HUES48 (cell line): ENCODE results near the gene MAN1C1.

Experiments
- H3K27ac ChIP-seq: one replicate; pipeline ENCODE4 v1.7.0; 2013; ENCODE audit warnings: low read depth, low read length, inconsistent platforms
- H3K27me3 ChIP-seq: 2 replicates; pipeline ENCODE4 v1.6.1; 2013; ENCODE audit warnings: mild to moderate bottlenecking, low read length; ENCODE audit not compliant: control insufficient read depth, insufficient read depth
- H3K36me3 ChIP-seq: 2 replicates; pipeline ENCODE4 v1.6.1; 2013; ENCODE audit warnings: low read length; ENCODE audit not compliant: control insufficient read depth, insufficient read depth
- H3K4me1 ChIP-seq: 2 replicates; pipeline ENCODE4 v1.6.1; 2013; ENCODE audit warnings: mild to moderate bottlenecking, low read length; ENCODE audit not compliant: control insufficient read depth, insufficient read depth
- H3K4me3 ChIP-seq: 2 replicates; pipeline ENCODE4 v1.5.1; 2013; ENCODE audit warnings: mild to moderate bottlenecking, low read depth, low read length
- H3K9ac ChIP-seq: 2 replicates; pipeline ENCODE4 v1.6.1; 2013; ENCODE audit warnings: mild to moderate bottlenecking, low read depth, low read length, moderate library complexity
- H3K9me3 ChIP-seq: 2 replicates; pipeline ENCODE4 v1.6.1; 2013; ENCODE audit warnings: low read length; ENCODE audit not compliant: control insufficient read depth, insufficient read depth

MAN1C1 gene

DNA sequence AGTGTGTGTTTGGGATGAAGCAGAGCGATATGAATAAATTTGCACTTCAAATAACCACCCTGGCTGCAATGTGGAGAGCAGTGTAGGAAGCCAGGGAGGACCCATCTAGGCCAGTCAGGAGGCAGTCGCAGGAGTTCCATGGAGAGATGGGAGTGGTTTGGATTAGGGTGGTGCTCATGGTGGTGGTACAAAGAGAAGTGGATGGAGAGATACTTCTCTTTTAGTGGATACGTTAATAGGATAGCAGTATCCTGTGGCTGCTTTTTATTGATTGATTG is 58.2 kb downstream of the MAN1C1 start:
- H3K27ac ChIP-seq, result no peak overlapping the region
- no peak overlapping the region for H3K9ac ChIP-seq
- no peaks in the 10 kb centered on the region for H3K36me3 ChIP-seq
- peaks cover 6% of the 10 kb centered on the region; the same call in 1 of the 2 replicates for H3K4me1 ChIP-seq
- H3K4me3 ChIP-seq, result no peak overlapping the region
- H3K9me3 ChIP-seq, result no peaks in the 10 kb centered on the region
- no peaks in the 10 kb centered on the region for H3K27me3 ChIP-seq

- Histone ChIP-seq H3K9ac (no peak overlapping the region), H3K27ac (no peak overlapping the region), H3K9me3 (no peaks in the 10 kb centered on the region), H3K36me3 (no peaks in the 10 kb centered on the region), H3K27me3 (no peaks in the 10 kb centered on the region), H3K4me1 (peaks cover 6% of the 10 kb centered on the region; the same call in 1 of the 2 replicates), H3K4me3 (no peak overlapping the region)
Observed at GRCh38 chr1:25675729-25676476, 59.3 kb downstream of the MAN1C1 start.

- no peak overlapping the region for H3K9ac ChIP-seq
- H3K36me3 ChIP-seq, result no peaks in the 10 kb centered on the region
- no peak overlapping the region for H3K4me3 ChIP-seq
- H3K27me3 ChIP-seq, result no peaks in the 10 kb centered on the region
- H3K4me1 ChIP-seq, result peaks cover 6% of the 10 kb centered on the region; the same call in 1 of the 2 replicates
- no peaks in the 10 kb centered on the region for H3K9me3 ChIP-seq
- H3K27ac ChIP-seq, result no peak overlapping the region
Observed at GRCh38 chr1:25676488-25676887, 59.9 kb downstream of the MAN1C1 start.

DNA sequence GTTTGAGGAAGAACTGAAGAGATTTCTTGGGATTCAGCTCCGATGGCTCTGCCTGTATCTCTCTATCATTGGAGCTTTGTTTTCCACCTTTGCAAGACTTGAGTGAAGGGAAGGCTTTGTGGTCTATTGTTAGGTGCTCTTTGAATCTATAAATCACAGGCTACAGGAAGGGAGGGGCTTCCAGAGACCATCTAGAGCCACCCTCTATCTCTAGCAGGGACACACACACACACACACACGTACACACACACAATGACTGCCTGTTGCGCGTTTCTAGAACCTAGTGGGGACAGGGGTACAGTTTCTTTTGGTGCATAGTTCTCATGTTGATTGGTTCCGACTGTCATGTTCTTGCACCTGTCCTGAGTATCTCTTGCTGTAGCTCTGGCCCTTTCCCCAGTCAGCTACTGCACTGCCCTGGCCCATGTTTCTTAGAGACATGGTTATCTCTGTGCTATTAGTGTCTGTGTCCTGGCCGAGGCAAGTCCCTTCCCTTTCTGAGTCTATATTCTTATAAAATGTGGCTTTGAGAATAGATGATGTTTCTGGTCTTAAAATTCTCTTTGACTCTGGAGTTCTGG is 60.7 kb downstream of the MAN1C1 start:
- Histone ChIP-seq H3K9ac (no peak overlapping the region), H3K4me3 (no peak overlapping the region), H3K9me3 (no peaks in the 10 kb centered on the region), H3K27me3 (no peaks in the 10 kb centered on the region), H3K36me3 (no peaks in the 10 kb centered on the region), H3K4me1 (peaks cover 6% of the 10 kb centered on the region; the same call in 1 of the 2 replicates), H3K27ac (no peak overlapping the region)

DNA sequence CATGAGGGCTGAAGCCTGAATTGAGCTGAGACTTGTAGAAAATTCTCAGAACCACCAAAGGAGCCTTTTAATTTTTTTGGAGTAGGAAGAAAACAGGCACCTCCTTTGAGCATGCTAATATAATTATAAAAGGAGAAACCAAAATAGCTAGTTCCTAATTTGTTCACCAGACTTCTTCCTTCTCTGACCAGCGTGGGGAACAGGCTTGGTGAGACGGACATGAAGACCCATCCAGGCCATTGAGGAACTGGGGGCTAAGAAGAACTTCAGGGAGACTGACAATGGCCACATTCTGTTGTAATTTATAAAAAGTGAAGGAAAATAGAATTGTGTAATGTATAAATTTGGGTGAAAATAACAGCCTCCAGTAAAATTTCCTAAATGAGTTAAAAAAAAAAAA is 62.6 kb downstream of the MAN1C1 start:
- H3K27me3 ChIP-seq, result no peaks in the 10 kb centered on the region
- H3K4me1 ChIP-seq, result peaks cover 6% of the 10 kb centered on the region; the same call in 1 of the 2 replicates
- H3K9me3 ChIP-seq, result no peaks in the 10 kb centered on the region
- no peak overlapping the region for H3K4me3 ChIP-seq
- H3K36me3 ChIP-seq, result no peaks in the 10 kb centered on the region
- H3K27ac ChIP-seq, result no peak overlapping the region
- no peak overlapping the region for H3K9ac ChIP-seq

DNA sequence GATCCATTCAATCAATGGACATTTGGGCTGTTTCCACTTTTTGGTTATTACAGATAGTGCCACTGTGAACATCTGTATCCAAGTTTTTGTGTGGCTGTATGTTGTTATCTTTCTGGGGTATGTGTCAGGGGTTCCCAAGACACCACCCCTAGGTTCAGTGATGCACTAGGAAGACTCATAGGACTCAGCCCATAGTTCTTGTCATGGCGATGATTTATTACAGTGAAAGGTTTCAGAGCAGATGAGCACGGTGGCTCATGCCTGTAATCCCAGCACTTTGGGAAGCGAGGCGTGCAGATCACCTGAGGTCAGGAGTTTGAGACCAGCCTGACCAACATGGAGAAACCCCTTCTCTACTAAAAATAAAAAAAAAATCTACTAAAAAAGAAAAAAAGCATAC is 64.1 kb downstream of the MAN1C1 start:
- Histone ChIP-seq H3K36me3 (no peaks in the 10 kb centered on the region), H3K27ac (no peak overlapping the region), H3K4me1 (peaks cover 6% of the 10 kb centered on the region; the same call in 1 of the 2 replicates), H3K27me3 (no peaks in the 10 kb centered on the region), H3K9ac (no peak overlapping the region), H3K4me3 (no peak overlapping the region), H3K9me3 (no peaks in the 10 kb centered on the region)

DNA sequence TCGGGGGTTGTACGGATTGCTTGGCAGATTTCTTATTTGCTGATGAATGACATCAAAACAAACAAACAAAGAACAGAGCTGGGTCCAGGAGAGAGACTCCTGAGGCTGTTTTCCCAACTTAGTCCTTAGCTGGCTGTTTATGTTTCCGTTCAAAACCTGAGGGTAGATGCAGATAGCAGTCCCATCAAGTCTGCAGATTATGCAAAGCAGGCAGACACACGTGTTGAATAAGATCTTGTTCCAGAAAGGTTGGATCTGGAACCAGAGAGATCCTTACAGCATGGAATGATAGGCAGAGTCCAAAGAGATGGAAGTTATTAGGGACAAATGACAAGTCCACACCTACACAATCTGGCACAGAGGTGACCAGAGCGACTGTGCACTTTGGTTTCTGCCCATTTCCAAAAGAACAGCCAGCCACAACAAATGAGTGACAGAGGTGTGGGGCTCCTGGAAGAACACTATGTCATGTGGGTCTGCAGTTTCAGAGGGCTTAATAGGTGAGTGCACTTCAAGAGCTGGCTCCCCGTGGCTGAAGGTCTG is 65.5 kb downstream of the MAN1C1 start:
- H3K9me3 ChIP-seq, result no peaks in the 10 kb centered on the region
- no peak overlapping the region for H3K4me3 ChIP-seq
- H3K4me1 ChIP-seq, result no peaks in the 10 kb centered on the region
- no peak overlapping the region for H3K9ac ChIP-seq
- H3K36me3 ChIP-seq, result no peaks in the 10 kb centered on the region
- no peaks in the 10 kb centered on the region for H3K27me3 ChIP-seq
- H3K27ac ChIP-seq, result no peak overlapping the region

DNA sequence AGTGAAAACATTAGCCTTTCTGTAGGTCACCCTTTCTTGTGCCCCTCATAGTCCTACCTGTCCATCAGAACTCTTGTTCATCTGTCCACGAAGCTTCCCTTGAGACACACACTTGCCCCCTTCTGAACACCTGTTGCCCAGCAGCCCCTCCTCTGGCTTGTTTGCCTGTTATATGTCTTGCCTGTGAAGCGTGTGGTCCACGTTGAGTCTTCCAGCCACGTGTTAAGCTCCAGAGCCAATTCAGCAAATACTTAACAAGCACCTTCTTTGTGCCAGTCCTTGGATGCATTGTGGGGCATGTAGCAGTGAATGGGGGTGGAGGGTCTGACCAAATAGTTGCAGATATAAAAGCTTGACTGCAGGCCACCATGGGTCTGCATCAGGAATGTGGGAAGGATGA is 66.6 kb downstream of the MAN1C1 start:
- Histone ChIP-seq H3K9me3 (no peaks in the 10 kb centered on the region), H3K4me1 (no peaks in the 10 kb centered on the region), H3K27ac (no peak overlapping the region), H3K4me3 (no peak overlapping the region), H3K27me3 (no peaks in the 10 kb centered on the region), H3K36me3 (no peaks in the 10 kb centered on the region), H3K9ac (no peak overlapping the region)

- H3K27ac ChIP-seq, result no peak overlapping the region
- H3K9ac ChIP-seq, result no peak overlapping the region
- no peaks in the 10 kb centered on the region for H3K4me1 ChIP-seq
- H3K4me3 ChIP-seq, result no peak overlapping the region
- H3K9me3 ChIP-seq, result no peaks in the 10 kb centered on the region
- H3K27me3 ChIP-seq, result no peaks in the 10 kb centered on the region
- no peaks in the 10 kb centered on the region for H3K36me3 ChIP-seq
Observed at GRCh38 chr1:25683731-25684130, 67.1 kb downstream of the MAN1C1 start.

- Histone ChIP-seq H3K4me1 (no peaks in the 10 kb centered on the region), H3K9ac (no peak overlapping the region), H3K27me3 (no peaks in the 10 kb centered on the region), H3K27ac (no peak overlapping the region), H3K4me3 (no peak overlapping the region), H3K9me3 (no peaks in the 10 kb centered on the region), H3K36me3 (no peaks in the 10 kb centered on the region)
Observed at GRCh38 chr1:25684216-25684965, 67.8 kb downstream of the MAN1C1 start.

- no peak overlapping the region for H3K9ac ChIP-seq
- H3K27ac ChIP-seq, result no peak overlapping the region
- H3K4me3 ChIP-seq, result no peak overlapping the region
- no peaks in the 10 kb centered on the region for H3K36me3 ChIP-seq
- H3K27me3 ChIP-seq, result no peaks in the 10 kb centered on the region
- no peaks in the 10 kb centered on the region for H3K4me1 ChIP-seq
- H3K9me3 ChIP-seq, result no peaks in the 10 kb centered on the region
Observed at GRCh38 chr1:25685211-25685750, 68.7 kb downstream of the MAN1C1 start.
